ENCODE measurements around the gene ENDOU. TPM values are rescaled to one million over a fixed set of nuclear protein-coding genes. Genes with fewer than 3 reads are reported as not detected.

The ENDOU gene
- total and polyA plus RNA-seq, 2 experiments from 2014 or later, result 0.24 to 1.3 TPM

GRCh38 chr12:47722136-47722834, 3.0 kb downstream of the ENDOU start:
- DNase-seq (ENCODE audit: low read depth in 1 of 2, low spot score in 1 of 2), result no peak
- TF ChIP-seq CTCF (IDR thresholded peaks at IDR 0.05; ENCODE audit: low read depth, low read length), result no peak

GRCh38 chr12:47721431-47721973, 3.8 kb downstream of the ENDOU start:
- TF ChIP-seq CTCF (IDR thresholded peaks at IDR 0.05; ENCODE audit: low read depth, low read length), result no peak
- Histone ChIP-seq H3K36me3 (no peaks in the 10 kb centered on the region), H3K27me3 (no peaks in the 10 kb centered on the region), H3K4me3 (no peak overlapping the region), H3K4me1 (ENCODE audit: low read depth) (peaks cover 25% of the 10 kb centered on the region), H3K9me3 (ENCODE audit: low read depth) (no peaks in the 10 kb centered on the region), H3K27ac (no peak overlapping the region)
- no peak for DNase-seq (ENCODE audit: low read depth in 1 of 2, low spot score in 1 of 2)

More at GRCh38 chr12:47722136-47722834, 3.0 kb downstream of the ENDOU start:
- Histone ChIP-seq H3K27me3 (no peaks in the 10 kb centered on the region), H3K36me3 (no peaks in the 10 kb centered on the region), H3K4me3 (no peak overlapping the region), H3K27ac (peak overlapping the region; percentile 20), H3K4me1 (ENCODE audit: low read depth) (peaks cover 22% of the 10 kb centered on the region), H3K9me3 (ENCODE audit: low read depth) (no peaks in the 10 kb centered on the region)

- no peak for DNase-seq (ENCODE audit: low read depth in 1 of 2, low spot score in 1 of 2)
- Histone ChIP-seq H3K27me3 (no peaks in the 10 kb centered on the region), H3K9me3 (ENCODE audit: low read depth) (no peaks in the 10 kb centered on the region), H3K4me1 (ENCODE audit: low read depth) (peaks cover 25% of the 10 kb centered on the region), H3K36me3 (no peaks in the 10 kb centered on the region), H3K4me3 (no peak overlapping the region), H3K27ac (peak overlapping the region; percentile 91)
- no peak for TF ChIP-seq CTCF (IDR thresholded peaks at IDR 0.05; ENCODE audit: low read depth, low read length)
These were observed 6.8 kb downstream of the ENDOU start for GRCh38 chr12:47718531-47718930.

GRCh38 chr12:47717443-47718193, 7.7 kb downstream of the ENDOU start:
- DNase-seq (ENCODE audit: low read depth in 1 of 2, low spot score in 1 of 2), result peak; percentile 91 to 93
- H3K4me3 ChIP-seq, result no peak overlapping the region
- no peaks in the 10 kb centered on the region for H3K9me3 ChIP-seq (ENCODE audit: low read depth)
- H3K27ac ChIP-seq, result peak overlapping the region; percentile 91
- peaks cover 19% of the 10 kb centered on the region for H3K4me1 ChIP-seq (ENCODE audit: low read depth)
- H3K27me3 ChIP-seq, result no peaks in the 10 kb centered on the region
- H3K36me3 ChIP-seq, result no peaks in the 10 kb centered on the region
- peak; percentile 91 for TF ChIP-seq CTCF (IDR thresholded peaks at IDR 0.05; ENCODE audit: low read depth, low read length)

GRCh38 chr12:47717046-47717442, 8.2 kb downstream of the ENDOU start:
- no peak overlapping the region for H3K4me3 ChIP-seq
- no peaks in the 10 kb centered on the region for H3K27me3 ChIP-seq
- DNase-seq (ENCODE audit: low read depth in 1 of 2, low spot score in 1 of 2), result no peak
- H3K36me3 ChIP-seq, result no peaks in the 10 kb centered on the region
- no peaks in the 10 kb centered on the region for H3K9me3 ChIP-seq (ENCODE audit: low read depth)
- H3K27ac ChIP-seq, result peak overlapping the region; percentile 91
- TF ChIP-seq CTCF (IDR thresholded peaks at IDR 0.05; ENCODE audit: low read depth, low read length), result no peak
- peaks cover 19% of the 10 kb centered on the region for H3K4me1 ChIP-seq (ENCODE audit: low read depth)
